Bronchial epithelial cell (primary cell): Measurements from ENCODE around the gene FXR1. TPM values are rescaled to one million over a fixed set of nuclear protein-coding genes. Genes with fewer than 3 reads are reported as not detected.
"Not testable (repeated sequence)": the region's sequence is repeated elsewhere in the genome, so short reads cannot be mapped to it uniquely, and the experiment has no call there.

Source experiments
- DNase-seq: peaks from one replicate; pipeline ENCODE4 v3.0.0-alpha.2; 2010; ENCODE audit warnings: low read depth
- FAIRE-seq: peaks from 2 replicates; lab custom pipeline; 2011; peaks lifted over from hg19 to GRCh38; lab: Jason Lieb, UNC
- H3K27me3 ChIP-seq: 2 replicates; pipeline ENCODE4 v1.5.1; 2011; ENCODE audit warnings: low read length; ENCODE audit not compliant: control insufficient read depth, insufficient read depth
- H3K36me3 ChIP-seq: 2 replicates; pipeline ENCODE4 v1.5.1; 2011; ENCODE audit warnings: low read length; ENCODE audit not compliant: control insufficient read depth, insufficient read depth
- H3K4me3 ChIP-seq: 2 replicates; pipeline ENCODE4 v1.5.1; 2011; ENCODE audit warnings: mild to moderate bottlenecking, low read depth, low read length, control low read depth
- total RNA-seq: library from RNA; depleted of rRNA; stranded (reverse); fragments of >200 nt; gene quantifications from 2 replicates; pipeline ENCODE4 v1.2.1, GENCODE V29; 2014
- TF ChIP-seq, protein P1 (sequence below): IDR thresholded peaks from 2 replicates; pipeline ENCODE4 v1.5.1; 2011; ENCODE audit warnings: mild to moderate bottlenecking, moderate library complexity, low read length, control low read depth, inconsistent platforms; ENCODE audit not compliant: insufficient read depth, severe bottlenecking

FXR1 gene
- total RNA-seq, 1 donor from 2014 or later = 144 TPM

DNA sequence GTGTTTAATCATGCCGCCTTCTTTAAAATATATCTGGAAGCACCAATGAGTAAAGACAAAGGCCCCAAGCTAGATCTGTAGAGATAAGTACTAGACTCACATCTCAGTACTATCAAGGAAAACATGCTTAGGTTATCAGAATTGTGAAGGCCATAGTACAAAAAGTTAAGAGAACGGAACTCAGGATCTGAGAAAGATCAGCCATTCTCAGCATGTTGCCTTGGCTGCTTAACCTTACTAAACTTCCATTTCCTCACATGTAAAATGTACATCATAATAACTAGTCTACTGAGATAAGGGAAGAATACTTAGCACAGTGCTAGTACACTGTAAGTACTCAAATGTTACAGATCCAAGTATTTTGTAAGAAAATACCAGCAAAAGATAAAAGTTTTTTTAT lies 69.4 kb downstream of the FXR1 start:
- DNase-seq (no peak), FAIRE-seq (no peak)
- Histone ChIP-seq H3K27me3 (no peaks in the 10 kb centered on the region), H3K4me3 (no peak overlapping the region), H3K36me3 (peaks cover 3% of the 10 kb centered on the region)
- TF ChIP-seq, protein P1, sequence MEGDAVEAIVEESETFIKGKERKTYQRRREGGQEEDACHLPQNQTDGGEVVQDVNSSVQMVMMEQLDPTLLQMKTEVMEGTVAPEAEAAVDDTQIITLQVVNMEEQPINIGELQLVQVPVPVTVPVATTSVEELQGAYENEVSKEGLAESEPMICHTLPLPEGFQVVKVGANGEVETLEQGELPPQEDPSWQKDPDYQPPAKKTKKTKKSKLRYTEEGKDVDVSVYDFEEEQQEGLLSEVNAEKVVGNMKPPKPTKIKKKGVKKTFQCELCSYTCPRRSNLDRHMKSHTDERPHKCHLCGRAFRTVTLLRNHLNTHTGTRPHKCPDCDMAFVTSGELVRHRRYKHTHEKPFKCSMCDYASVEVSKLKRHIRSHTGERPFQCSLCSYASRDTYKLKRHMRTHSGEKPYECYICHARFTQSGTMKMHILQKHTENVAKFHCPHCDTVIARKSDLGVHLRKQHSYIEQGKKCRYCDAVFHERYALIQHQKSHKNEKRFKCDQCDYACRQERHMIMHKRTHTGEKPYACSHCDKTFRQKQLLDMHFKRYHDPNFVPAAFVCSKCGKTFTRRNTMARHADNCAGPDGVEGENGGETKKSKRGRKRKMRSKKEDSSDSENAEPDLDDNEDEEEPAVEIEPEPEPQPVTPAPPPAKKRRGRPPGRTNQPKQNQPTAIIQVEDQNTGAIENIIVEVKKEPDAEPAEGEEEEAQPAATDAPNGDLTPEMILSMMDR = no peak

DNA sequence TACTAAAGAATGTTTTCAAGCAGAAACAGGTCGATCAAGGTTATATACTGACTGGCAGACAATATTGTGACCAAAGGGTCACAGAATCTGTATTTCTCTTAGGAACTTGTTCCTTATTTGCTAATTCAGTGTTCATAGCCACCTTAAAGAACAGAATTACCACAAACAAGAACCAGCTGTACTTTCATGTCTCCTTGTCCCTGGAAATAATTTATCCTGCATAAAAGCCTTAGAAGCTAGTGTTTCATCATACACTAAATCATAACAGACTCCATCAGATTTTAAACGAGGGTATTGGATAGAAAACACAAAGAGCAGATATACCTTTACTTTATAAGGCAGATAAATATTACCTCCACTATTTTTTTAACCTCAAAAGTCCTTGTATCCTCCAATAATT lies 70.7 kb downstream of the FXR1 start:
- no peaks in the 10 kb centered on the region for H3K27me3 ChIP-seq
- H3K4me3 ChIP-seq = no peak overlapping the region
- H3K36me3 ChIP-seq = peaks cover 8% of the 10 kb centered on the region
- TF ChIP-seq, protein P1 = no peak
- FAIRE-seq (no peak), DNase-seq (no peak)

DNA sequence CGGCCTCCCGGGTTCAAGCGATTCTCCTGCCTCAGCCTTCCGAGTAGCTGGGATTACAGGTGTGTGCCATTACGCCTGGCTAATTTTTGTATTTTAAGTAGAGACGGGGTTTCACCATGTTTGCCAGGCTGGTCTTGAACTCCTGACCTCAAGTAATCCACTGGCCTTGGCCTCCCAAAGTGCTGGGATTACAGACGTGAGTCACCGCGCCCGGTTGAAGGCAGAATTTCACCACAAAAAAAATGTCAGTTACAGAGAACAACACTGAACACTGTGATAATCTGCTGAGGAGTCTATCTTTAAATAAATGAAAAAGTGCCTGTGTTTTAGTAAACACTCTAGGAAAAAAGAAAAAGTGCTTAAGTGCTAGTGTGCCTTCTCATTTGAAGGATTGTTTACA lies 73.9 kb downstream of the FXR1 start:
- H3K27me3 ChIP-seq, DNase-seq, FAIRE-seq, H3K4me3 ChIP-seq, H3K36me3 ChIP-seq: not testable (repeated sequence)

DNA sequence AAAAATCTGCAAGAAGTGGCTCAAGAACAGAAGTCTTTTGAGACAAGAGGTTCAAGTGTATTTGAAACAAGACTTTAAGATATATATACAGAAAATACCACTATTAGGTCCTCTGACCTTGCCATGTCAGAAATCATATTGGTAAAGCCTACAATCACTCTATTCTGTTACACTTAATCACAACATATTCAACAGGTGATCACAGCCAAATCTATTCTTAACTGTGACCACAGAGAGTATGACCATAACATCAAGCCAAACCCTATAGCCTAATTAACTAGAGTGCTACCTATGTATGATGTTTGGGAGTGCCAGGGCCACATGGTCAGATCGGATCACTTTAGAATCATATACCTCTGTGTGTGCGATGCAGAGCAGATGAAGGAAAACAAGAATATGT lies 74.9 kb downstream of the FXR1 start:
- DNase-seq (no peak), FAIRE-seq (no peak)
- TF ChIP-seq, protein P1 = no peak
- Histone ChIP-seq H3K27me3 (no peaks in the 10 kb centered on the region), H3K4me3 (no peak overlapping the region), H3K36me3 (peaks cover 5% of the 10 kb centered on the region)

DNA sequence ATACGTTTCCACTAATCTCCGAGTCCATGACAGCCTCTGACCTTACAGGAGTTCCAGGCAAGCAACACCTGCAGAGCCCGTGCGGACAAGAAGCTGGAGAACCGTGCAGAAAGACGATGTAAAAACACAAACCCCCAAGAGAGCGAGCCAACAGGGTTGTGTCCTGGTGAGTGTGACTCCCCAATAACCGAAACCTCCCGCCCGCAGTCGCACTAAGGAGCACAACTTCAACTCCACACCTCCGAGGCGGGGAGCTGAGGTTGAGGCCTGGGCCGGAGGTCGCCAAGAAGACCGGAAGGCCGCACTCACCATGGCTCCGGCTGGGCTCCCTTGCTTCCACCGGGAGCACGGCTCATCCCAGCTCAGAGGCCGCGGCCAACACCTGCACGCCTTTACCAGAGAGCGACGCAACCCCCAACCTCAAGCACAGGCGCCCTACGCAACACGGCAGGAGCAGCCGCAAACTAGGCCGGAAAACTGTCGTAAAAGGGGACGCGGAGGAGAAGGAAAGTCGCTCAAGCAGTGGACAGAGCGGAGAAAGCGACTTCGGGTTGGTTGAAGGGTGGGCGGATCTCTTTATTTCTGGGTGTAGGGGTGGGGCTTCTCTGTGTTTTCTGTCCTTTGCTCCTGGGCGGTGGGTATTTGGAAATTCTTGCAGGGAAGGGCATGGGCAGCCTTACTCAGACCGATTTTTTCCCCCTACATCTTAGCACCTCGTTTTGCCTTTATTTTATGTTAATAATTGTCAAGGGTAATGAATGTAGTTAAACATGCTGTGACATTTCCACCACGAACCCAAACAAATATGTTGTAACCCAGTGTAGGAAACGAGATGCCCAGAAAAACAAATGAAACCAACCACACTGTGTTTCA lies 77.1 kb downstream of the FXR1 start, which contains the start of gene DNAJC19:
TSS of gene DNAJC19 (minus strand) at position 446 of the 873 bp plus-strand sequence. CDS start at position 312, 134 bp downstream.
- FAIRE-seq = no peak

DNA sequence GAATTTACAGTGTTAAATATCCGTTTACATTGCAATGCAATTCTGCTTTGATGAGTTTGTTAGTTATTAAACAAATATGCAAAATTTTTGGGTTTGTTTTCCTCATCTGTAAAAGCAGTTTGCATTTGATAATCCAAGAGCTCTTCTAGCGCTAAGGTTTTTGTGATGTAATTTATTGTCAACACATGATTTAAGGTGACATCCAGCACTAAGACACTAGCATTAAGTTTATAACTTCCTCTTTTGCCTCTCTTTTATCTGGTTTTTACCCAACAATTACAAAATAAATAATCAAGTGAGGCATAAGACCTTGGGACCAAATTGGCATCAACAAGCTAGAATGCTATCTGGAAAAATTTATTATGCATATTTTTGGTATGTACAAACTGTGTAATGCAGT lies 78.0 kb downstream of the FXR1 start:
- TF ChIP-seq, protein P1 = no peak
- FAIRE-seq (no peak), DNase-seq (no peak)
- H3K27me3 ChIP-seq = no peaks in the 10 kb centered on the region
- H3K36me3 ChIP-seq = peaks cover 5% of the 10 kb centered on the region
- peak overlapping the region; percentile 78 for H3K4me3 ChIP-seq

More for the DNA sequence above, 77.1 kb downstream of the FXR1 start, which contains the start of gene DNAJC19:
- Histone ChIP-seq H3K4me3 (peak within 1 kb of the TSS; percentile 78), H3K27me3 (no peaks in the 10 kb centered on the region), H3K36me3 (peaks cover 5% of the 10 kb centered on the region)
- peak; percentile 92 for DNase-seq
- TF ChIP-seq, protein P1 = no peak
